HEK293 (cell line): Measurements from ENCODE around the gene CIPC.

Experiments
- CTCF ChIA-PET: fragments of 350-600 bp; formaldehyde crosslinking; extraction: SDS; loops from one replicate; lab custom pipeline; 2021; ENCODE audit warnings: antibody characterized with exemption; lab: Yijun Ruan, JAX
- POLR2A ChIA-PET: fragments of 300-600 bp; formaldehyde crosslinking; extraction: SDS; loops from one replicate; lab custom pipeline; 2020; ENCODE audit warnings: antibody characterized with exemption, inconsistent platforms; lab: Yijun Ruan, JAX
- H3K27ac ChIP-seq: fragments of 200-500 bp; sonication (Bioruptor generic); 2 replicates; pipeline ENCODE4 v1.5.1; 2014; ENCODE audit warnings: low read depth, low read length, control low read depth, inconsistent platforms; ENCODE audit errors: extremely low read depth
- H3K36me3 ChIP-seq, 2 experiments: fragments of 200-500 bp in 1 of 2; sonication (Bioruptor generic) in 1 of 2; 1 replicate in 1 of 2; 2 replicates in 1 of 2; pipeline ENCODE4 v1.5.1; 2014 to 2017; ENCODE audit warnings: inconsistent platforms in 2 of 2, low read length in 2 of 2; ENCODE audit not compliant: control insufficient read depth in 2 of 2, insufficient read depth in 1 of 2
- H3K4me1 ChIP-seq: fragments of 200-500 bp; sonication (Bioruptor generic); 2 replicates; pipeline ENCODE4 v1.5.1; 2014; ENCODE audit warnings: mild to moderate bottlenecking, low read length, inconsistent platforms; ENCODE audit not compliant: control insufficient read depth, insufficient read depth
- H3K4me3 ChIP-seq: 2 replicates; pipeline ENCODE4 v1.5.1; 2011; ENCODE audit warnings: low read depth, mild to moderate bottlenecking, control low read depth, low read length, moderate library complexity
- H3K9me3 ChIP-seq: fragments of 200-500 bp; sonication (Bioruptor generic); 2 replicates; pipeline ENCODE4 v1.5.1; 2014; ENCODE audit warnings: low read depth, low read length, inconsistent platforms; ENCODE audit not compliant: control insufficient read depth, insufficient read depth
- IKZF3 ChIP-seq: fragments of 450-650 bp; IDR thresholded peaks from 2 replicates; pipeline ENCODE4 v1.5.0; 2018; ENCODE audit warnings: missing biosample characterization, mild to moderate bottlenecking, missing genetic modification characterization, moderate library complexity
- INSM2 ChIP-seq: fragments of 450-650 bp; formaldehyde crosslinking; IDR thresholded peaks from 2 replicates; pipeline ENCODE4 v1.5.1; 2016; ENCODE audit warnings: missing biosample characterization, missing genetic modification characterization
- KLF7 ChIP-seq: fragments of 450-650 bp; formaldehyde crosslinking; IDR thresholded peaks from 2 replicates; pipeline ENCODE4 v1.5.1; 2016; ENCODE audit warnings: missing biosample characterization, missing genetic modification characterization, borderline replicate concordance
- ZBTB17 ChIP-seq: fragments of 450-650 bp; formaldehyde crosslinking; IDR thresholded peaks from 2 replicates; pipeline ENCODE4 v1.5.1; 2016; ENCODE audit warnings: missing biosample characterization, missing genetic modification characterization
- ZNF121 ChIP-seq: fragments of 450-650 bp; formaldehyde crosslinking; IDR thresholded peaks from 2 replicates; pipeline ENCODE4 v1.5.1; 2016; ENCODE audit warnings: missing biosample characterization, missing genetic modification characterization
- ZNF513 ChIP-seq: fragments of 450-650 bp; IDR thresholded peaks from 2 replicates; pipeline ENCODE4 v1.5.1; 2018; ENCODE audit warnings: missing biosample characterization, missing genetic modification characterization
- ZNF561 ChIP-seq: fragments of 450-650 bp; IDR thresholded peaks from 2 replicates; pipeline ENCODE4 v1.5.1; 2018; ENCODE audit warnings: missing biosample characterization, missing genetic modification characterization, borderline replicate concordance
- ZNF664 ChIP-seq: fragments of 450-650 bp; formaldehyde crosslinking; IDR thresholded peaks from 2 replicates; pipeline ENCODE4 v1.5.1; 2016; ENCODE audit warnings: missing biosample characterization, missing genetic modification characterization
- ZNF677 ChIP-seq: fragments of 450-650 bp; IDR thresholded peaks from 2 replicates; pipeline ENCODE4 v1.5.0; 2018; ENCODE audit warnings: missing biosample characterization, mild to moderate bottlenecking, missing genetic modification characterization, moderate library complexity
- TF ChIP-seq, protein P1 (sequence below): fragments of 450-650 bp; formaldehyde crosslinking; IDR thresholded peaks from 2 replicates; pipeline ENCODE4 v1.5.1; 2017; ENCODE audit warnings: missing biosample characterization, missing genetic modification characterization
- TF ChIP-seq, protein P2 (sequence below): fragments of 450-650 bp; formaldehyde crosslinking; optimal IDR thresholded peaks from 2 replicates; pipeline ENCODE3; 2016; ENCODE audit warnings: missing biosample characterization, mild to moderate bottlenecking, missing genetic modification characterization
- TF ChIP-seq, protein P3 (sequence below): fragments of 450-650 bp; formaldehyde crosslinking; IDR thresholded peaks from 2 replicates; pipeline ENCODE4 v1.5.1; 2016; ENCODE audit warnings: missing biosample characterization, missing genetic modification characterization

CIPC gene

GRCh38 chr14:77123381-77124325, 25.6 kb downstream of the CIPC start (continued):
- TF ChIP-seq, protein P1, sequence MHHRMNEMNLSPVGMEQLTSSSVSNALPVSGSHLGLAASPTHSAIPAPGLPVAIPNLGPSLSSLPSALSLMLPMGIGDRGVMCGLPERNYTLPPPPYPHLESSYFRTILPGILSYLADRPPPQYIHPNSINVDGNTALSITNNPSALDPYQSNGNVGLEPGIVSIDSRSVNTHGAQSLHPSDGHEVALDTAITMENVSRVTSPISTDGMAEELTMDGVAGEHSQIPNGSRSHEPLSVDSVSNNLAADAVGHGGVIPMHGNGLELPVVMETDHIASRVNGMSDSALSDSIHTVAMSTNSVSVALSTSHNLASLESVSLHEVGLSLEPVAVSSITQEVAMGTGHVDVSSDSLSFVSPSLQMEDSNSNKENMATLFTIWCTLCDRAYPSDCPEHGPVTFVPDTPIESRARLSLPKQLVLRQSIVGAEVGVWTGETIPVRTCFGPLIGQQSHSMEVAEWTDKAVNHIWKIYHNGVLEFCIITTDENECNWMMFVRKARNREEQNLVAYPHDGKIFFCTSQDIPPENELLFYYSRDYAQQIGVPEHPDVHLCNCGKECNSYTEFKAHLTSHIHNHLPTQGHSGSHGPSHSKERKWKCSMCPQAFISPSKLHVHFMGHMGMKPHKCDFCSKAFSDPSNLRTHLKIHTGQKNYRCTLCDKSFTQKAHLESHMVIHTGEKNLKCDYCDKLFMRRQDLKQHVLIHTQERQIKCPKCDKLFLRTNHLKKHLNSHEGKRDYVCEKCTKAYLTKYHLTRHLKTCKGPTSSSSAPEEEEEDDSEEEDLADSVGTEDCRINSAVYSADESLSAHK (tag by site-specific recombination): no peak
- TF ChIP-seq ZBTB17 (tag by site-specific recombination) (no peak), ZNF513 (tag by site-specific recombination) (no peak), ZNF561 (tag by site-specific recombination) (no peak), KLF7 (tag by site-specific recombination) (no peak), ZNF677 (tag by site-specific recombination) (no peak), INSM2 (no peak), IKZF3 (no peak)

- no peaks in the 10 kb centered on the region; the same call in 1 of the 2 replicates for H3K4me1 ChIP-seq
- POLR2A ChIA-PET: interaction anchor here (1.0 to 1.4 kb wide), 2 partner anchors 10 to 26 kb away, joined by 3 to 4 read pairs; partner anchors contain the start of gene CIPC
- TF ChIP-seq ZNF664 (tag by site-specific recombination) (peak; percentile 47; the same call in 1 of the 2 replicates), ZNF121 (tag by site-specific recombination) (peak; percentile 70)
- TF ChIP-seq, protein P2, sequence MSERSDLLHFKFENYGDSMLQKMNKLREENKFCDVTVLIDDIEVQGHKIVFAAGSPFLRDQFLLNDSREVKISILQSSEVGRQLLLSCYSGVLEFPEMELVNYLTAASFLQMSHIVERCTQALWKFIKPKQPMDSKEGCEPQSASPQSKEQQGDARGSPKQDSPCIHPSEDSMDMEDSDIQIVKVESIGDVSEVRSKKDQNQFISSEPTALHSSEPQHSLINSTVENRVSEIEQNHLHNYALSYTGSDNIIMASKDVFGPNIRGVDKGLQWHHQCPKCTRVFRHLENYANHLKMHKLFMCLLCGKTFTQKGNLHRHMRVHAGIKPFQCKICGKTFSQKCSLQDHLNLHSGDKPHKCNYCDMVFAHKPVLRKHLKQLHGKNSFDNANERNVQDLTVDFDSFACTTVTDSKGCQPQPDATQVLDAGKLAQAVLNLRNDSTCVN (tag by site-specific recombination): peak; percentile 17
- TF ChIP-seq, protein P3, sequence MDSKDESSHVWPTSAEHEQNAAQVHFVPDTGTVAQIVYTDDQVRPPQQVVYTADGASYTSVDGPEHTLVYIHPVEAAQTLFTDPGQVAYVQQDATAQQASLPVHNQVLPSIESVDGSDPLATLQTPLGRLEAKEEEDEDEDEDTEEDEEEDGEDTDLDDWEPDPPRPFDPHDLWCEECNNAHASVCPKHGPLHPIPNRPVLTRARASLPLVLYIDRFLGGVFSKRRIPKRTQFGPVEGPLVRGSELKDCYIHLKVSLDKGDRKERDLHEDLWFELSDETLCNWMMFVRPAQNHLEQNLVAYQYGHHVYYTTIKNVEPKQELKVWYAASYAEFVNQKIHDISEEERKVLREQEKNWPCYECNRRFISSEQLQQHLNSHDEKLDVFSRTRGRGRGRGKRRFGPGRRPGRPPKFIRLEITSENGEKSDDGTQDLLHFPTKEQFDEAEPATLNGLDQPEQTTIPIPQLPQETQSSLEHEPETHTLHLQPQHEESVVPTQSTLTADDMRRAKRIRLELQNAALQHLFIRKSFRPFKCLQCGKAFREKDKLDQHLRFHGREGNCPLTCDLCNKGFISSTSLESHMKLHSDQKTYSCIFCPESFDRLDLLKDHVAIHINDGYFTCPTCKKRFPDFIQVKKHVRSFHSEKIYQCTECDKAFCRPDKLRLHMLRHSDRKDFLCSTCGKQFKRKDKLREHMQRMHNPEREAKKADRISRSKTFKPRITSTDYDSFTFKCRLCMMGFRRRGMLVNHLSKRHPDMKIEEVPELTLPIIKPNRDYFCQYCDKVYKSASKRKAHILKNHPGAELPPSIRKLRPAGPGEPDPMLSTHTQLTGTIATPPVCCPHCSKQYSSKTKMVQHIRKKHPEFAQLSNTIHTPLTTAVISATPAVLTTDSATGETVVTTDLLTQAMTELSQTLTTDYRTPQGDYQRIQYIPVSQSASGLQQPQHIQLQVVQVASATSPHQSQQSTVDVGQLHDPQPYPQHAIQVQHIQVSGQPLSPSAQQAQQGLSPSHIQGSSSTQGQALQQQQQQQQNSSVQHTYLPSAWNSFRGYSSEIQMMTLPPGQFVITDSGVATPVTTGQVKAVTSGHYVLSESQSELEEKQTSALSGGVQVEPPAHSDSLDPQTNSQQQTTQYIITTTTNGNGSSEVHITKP: no peak
Measured at GRCh38 chr14:77124345-77125280, 26.6 kb downstream of the CIPC start.

More at GRCh38 chr14:77124345-77125280, 26.6 kb downstream of the CIPC start:
- no peak overlapping the region for H3K27ac ChIP-seq
- CTCF ChIA-PET: interaction anchor here (0.5 to 2.4 kb wide), 22 partner anchors 10 to 706 kb away, joined by 3 to 19 read pairs (median 4); partner anchors contain the start of gene ZDHHC22
- H3K9me3 ChIP-seq: no peaks in the 10 kb centered on the region
- H3K4me3 ChIP-seq: peak overlapping the region; percentile 35
- peaks cover 0 to 6% of the 10 kb centered on the region in 2 experiments; a peak in 1 of 3 replicates for H3K36me3 ChIP-seq
